Hematopoietic multipotent progenitor cell (in vitro differentiated cells): Measurements from ENCODE around the gene PRRX2. TPM values are rescaled to one million over a fixed set of nuclear protein-coding genes. Genes with fewer than 3 reads are reported as not detected.
"Not testable (repeated sequence)": the region's sequence is repeated elsewhere in the genome, so short reads cannot be mapped to it uniquely, and the experiment has no call there.

Experiments
- DNase-seq, 3 donors: peaks; one replicate each; pipeline ENCODE4 v3.0.0-alpha.2; 2011 to 2015; ENCODE audit warnings: low read depth in 2 of 3, low spot score in 2 of 3
- total RNA-seq: library from RNA; depleted of rRNA; stranded (reverse); fragments of >200 nt; gene quantifications from one replicate; pipeline ENCODE4 v1.2.3, GENCODE V29; 2012

PRRX2 gene
- total RNA-seq, 1 donor = not detected

GRCh38 chr9:129649726-129650679, 15.4 kb upstream of the PRRX2 start:
- DNase-seq = no peak

- DNase-seq = no peak
Observed at GRCh38 chr9:129650680-129651235, 14.7 kb upstream of the PRRX2 start.

GRCh38 chr9:129653823-129654553, 11.5 kb upstream of the PRRX2 start:
- DNase-seq = no peak

- DNase-seq = no peak
Observed at GRCh38 chr9:129654554-129655040, 10.8 kb upstream of the PRRX2 start.

- DNase-seq = no peak
Observed at GRCh38 chr9:129655154-129655553, 10.3 kb upstream of the PRRX2 start.

- no peak for DNase-seq
Observed at GRCh38 chr9:129655696-129656095, 9.8 kb upstream of the PRRX2 start.

- DNase-seq = no peak
Observed at GRCh38 chr9:129656795-129657390, 8.6 kb upstream of the PRRX2 start.

- no peak for DNase-seq
Observed at GRCh38 chr9:129661029-129661428, 4.4 kb upstream of the PRRX2 start.

- not testable (repeated sequence) for DNase-seq
Observed at GRCh38 chr9:129662239-129662638, 3.2 kb upstream of the PRRX2 start.

- DNase-seq = peak in 1 of 3 donors; percentile 27
Observed at GRCh38 chr9:129664746-129665388, 580 bp upstream of the PRRX2 start.

GRCh38 chr9:129665814-129666520, 520 bp downstream of the PRRX2 start:
- DNase-seq = no peak

- DNase-seq = no peak
Observed at GRCh38 chr9:129666575-129666974, 1.1 kb downstream of the PRRX2 start.

GRCh38 chr9:129667378-129667777, 1.9 kb downstream of the PRRX2 start:
- DNase-seq = no peak

- no peak for DNase-seq
Observed at GRCh38 chr9:129667850-129668249, 2.4 kb downstream of the PRRX2 start.

- peak in 2 of 3 donors; percentile 18 to 24 for DNase-seq
Observed at GRCh38 chr9:129669141-129669718, 3.8 kb downstream of the PRRX2 start.

GRCh38 chr9:129669946-129670345, 4.5 kb downstream of the PRRX2 start:
- no peak for DNase-seq

- no peak for DNase-seq
Observed at GRCh38 chr9:129671065-129671464, 5.6 kb downstream of the PRRX2 start.

- no peak for DNase-seq
Observed at GRCh38 chr9:129671519-129671918, 6.1 kb downstream of the PRRX2 start.

GRCh38 chr9:129672702-129673101, 7.3 kb downstream of the PRRX2 start:
- no peak for DNase-seq
